ENCODE measurements around the gene COL25A1.

Gene COL25A1

DNA sequence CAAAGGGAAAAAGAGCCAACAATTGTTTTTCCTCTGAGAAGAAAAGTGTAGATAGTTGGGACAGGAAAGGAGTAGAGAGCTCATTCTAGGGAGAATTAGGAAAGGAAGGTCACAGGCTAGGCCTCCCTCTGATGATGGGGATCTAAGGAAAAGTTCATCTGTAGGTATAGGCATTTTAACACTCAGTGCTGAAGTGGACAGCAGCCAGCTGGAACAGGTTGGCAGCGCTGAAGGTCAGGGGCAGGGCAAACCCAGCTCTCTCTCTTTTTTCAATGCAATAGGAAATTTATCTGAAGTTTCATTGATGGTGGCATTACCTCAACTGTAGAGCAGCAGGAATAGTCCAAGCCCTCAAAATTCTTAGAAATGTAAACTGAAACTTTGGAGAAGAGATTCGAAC is 441.1 kb downstream of the COL25A1 start:
- H3K4me3 ChIP-seq (ENCODE audit: low read depth, low read length), result no peak overlapping the region
- no peak for DNase-seq (ENCODE audit: low read depth)

GRCh38 chr4:108854786-108855185 is 447.7 kb downstream of the COL25A1 start:
- H3K4me3 ChIP-seq (ENCODE audit: low read depth, low read length), result no peak overlapping the region
- no peak for DNase-seq (ENCODE audit: low read depth)

DNA sequence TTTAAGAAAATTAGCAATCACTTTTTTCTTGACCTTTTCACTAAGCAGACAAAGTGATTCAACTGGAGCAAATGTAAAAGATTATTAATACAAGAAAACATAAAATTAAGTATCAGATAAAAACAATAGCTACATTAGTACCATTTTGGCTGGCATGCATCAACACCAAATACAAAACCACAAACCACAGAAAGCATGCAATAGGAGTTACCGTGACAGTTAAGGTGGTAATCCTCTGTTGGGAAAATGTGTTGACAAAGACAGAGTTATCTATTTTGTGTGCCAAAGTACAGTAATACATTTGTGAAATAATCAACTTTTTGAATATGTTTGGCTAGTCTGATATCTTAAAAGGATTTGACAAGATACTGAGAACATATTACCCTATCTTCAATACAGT is 449.8 kb downstream of the COL25A1 start:
- H3K4me3 ChIP-seq (ENCODE audit: low read depth, low read length), result no peak overlapping the region
- no peak for DNase-seq (ENCODE audit: low read depth)

DNA sequence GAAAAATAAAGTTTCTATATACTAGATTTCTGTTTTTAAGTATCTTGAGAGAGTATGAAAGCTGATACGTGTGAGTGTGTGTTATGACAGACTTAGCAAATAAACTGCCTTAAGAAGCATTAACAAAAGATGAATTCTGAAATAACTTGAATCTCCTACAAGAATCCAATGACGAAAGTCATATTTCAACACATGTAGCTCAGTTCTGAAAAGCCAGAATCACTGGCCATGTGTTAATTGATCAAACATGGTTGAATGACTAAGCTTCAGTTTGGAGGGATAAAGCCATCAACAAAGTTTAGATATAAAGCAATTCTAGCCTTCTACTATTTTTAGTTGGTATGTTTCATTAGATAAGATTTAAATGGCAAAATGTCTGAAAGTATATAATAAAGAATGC is 451.1 kb downstream of the COL25A1 start:
- no peak overlapping the region for H3K4me3 ChIP-seq (ENCODE audit: low read depth, low read length)
- DNase-seq (ENCODE audit: low read depth), result no peak

- DNase-seq (ENCODE audit: low read depth), result no peak
- H3K4me3 ChIP-seq (ENCODE audit: low read depth, low read length), result no peak overlapping the region
These were observed 452.2 kb downstream of the COL25A1 start for GRCh38 chr4:108850219-108850649.

- no peak overlapping the region for H3K4me3 ChIP-seq (ENCODE audit: low read depth, low read length)
- DNase-seq (ENCODE audit: low read depth), result peak; percentile 36
These were observed 452.8 kb downstream of the COL25A1 start for GRCh38 chr4:108849611-108850168.

- DNase-seq (ENCODE audit: low read depth), result no peak
- H3K4me3 ChIP-seq (ENCODE audit: low read depth, low read length), result no peak overlapping the region
These were observed 455.9 kb downstream of the COL25A1 start for GRCh38 chr4:108846568-108846967.

- DNase-seq (ENCODE audit: low read depth), result no peak
- no peak overlapping the region for H3K4me3 ChIP-seq (ENCODE audit: low read depth, low read length)
These were observed 462.0 kb downstream of the COL25A1 start for GRCh38 chr4:108840426-108840975.

DNA sequence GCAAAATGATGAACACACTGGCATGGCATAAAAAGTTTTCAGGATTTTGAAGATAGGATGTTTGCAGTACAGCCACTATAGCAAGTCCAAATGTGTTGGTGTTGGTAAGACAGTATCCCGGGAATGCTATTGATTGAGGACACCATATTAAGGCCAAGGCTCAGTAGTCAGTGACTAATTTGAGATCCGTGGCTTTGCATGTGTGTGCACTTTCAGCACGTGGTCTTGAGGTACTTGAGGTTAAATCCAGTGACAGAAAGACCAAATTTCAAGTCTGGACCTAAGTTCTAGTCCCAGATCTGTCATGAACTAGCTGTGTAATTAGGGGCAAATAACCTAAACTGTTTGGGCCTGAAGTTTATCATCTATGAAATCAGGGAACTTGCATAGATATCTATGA is 463.1 kb downstream of the COL25A1 start:
- H3K4me3 ChIP-seq (ENCODE audit: low read depth, low read length), result no peak overlapping the region
- DNase-seq (ENCODE audit: low read depth), result no peak

GRCh38 chr4:108838451-108838850 is 464.0 kb downstream of the COL25A1 start:
- DNase-seq (ENCODE audit: low read depth), result no peak
- no peak overlapping the region for H3K4me3 ChIP-seq (ENCODE audit: low read depth, low read length)

DNA sequence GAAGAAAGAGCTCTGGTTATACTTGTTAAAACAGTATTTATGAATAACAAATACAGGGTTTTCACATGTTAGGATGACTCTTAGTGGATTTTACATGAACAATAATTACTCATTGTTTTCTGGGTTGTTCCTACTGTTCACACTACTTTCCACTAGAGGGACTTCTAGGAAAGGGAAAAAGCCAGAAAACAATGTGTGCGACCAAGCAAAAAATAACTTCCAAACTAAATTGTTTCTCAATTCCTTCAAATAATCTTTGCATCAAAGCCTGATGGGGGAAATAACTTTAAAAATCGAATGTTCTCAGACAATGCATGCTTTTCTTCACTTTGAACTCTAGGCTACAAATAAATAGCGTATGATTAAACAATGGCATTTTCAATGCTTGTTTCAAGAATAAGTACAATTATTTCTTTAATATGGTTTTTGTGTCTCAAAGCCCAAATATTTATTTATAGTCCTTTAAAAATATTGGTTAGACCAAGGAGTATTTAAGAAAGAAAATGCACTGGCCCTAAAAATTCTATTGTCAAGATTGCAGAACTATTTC is 467.5 kb downstream of the COL25A1 start:
- no peak for DNase-seq (ENCODE audit: low read depth)

DNA sequence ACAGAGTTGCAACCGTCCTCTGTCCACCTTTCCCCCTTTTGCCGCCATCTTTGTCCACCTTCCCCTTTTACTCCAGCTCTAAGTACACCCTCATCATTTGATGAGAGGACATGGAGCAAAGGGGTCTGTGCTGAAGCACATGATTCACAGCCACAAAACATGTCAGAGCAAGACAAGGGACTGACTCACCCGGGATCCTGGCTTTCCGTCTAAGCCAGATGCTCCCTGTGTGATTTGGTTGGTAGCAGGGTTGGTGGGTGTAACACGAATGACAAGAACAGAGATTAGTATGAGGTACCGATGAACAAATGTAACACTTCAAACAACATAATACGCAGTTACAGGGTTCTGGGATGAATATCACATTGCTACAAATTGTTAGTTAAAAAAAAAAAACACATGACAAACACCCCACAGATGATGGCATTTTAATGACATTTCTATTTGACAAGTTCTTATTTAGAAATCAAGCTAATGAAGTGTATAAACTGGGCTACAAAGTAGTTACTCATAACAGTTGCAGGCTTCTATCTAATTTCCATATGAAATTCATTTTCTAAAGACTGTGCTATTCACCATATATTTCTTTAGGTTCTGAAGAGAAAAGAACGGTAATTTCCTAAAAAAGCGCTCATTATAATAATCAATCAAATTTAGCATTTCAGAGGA is 468.2 kb downstream of the COL25A1 start:
- no peak overlapping the region for H3K4me3 ChIP-seq (ENCODE audit: low read depth, low read length)
- DNase-seq (ENCODE audit: low read depth), result peak; percentile 82

More for the DNA sequence above, 467.5 kb downstream of the COL25A1 start:
- no peak overlapping the region for H3K4me3 ChIP-seq (ENCODE audit: low read depth, low read length)

- H3K4me3 ChIP-seq (ENCODE audit: low read depth, low read length), result no peak overlapping the region
- no peak for DNase-seq (ENCODE audit: low read depth)
These were observed 469.4 kb downstream of the COL25A1 start for GRCh38 chr4:108833046-108833445.

DNA sequence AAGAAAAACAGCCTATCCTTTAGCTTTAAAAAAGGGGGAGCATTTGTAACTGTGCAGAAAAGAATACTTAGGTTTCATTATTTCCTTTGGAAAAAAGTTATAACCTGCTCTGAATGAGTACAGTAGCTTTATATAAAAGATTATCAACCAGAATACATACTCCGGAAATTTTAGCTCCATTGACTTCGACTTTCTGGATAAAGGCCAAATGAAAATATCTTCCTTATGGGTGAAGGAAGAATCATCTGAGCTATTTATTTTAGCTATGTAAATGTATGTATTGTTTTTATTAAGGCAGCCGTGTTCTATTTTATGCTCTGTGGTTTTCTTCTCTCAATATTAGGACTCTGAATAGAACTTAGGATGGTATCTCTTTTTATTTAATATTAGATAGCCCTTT is 470.6 kb downstream of the COL25A1 start:
- no peak overlapping the region for H3K4me3 ChIP-seq (ENCODE audit: low read depth, low read length)
- no peak for DNase-seq (ENCODE audit: low read depth)

- no peak for DNase-seq (ENCODE audit: low read depth)
These were observed 471.2 kb downstream of the COL25A1 start for GRCh38 chr4:108831291-108831690.

DNA sequence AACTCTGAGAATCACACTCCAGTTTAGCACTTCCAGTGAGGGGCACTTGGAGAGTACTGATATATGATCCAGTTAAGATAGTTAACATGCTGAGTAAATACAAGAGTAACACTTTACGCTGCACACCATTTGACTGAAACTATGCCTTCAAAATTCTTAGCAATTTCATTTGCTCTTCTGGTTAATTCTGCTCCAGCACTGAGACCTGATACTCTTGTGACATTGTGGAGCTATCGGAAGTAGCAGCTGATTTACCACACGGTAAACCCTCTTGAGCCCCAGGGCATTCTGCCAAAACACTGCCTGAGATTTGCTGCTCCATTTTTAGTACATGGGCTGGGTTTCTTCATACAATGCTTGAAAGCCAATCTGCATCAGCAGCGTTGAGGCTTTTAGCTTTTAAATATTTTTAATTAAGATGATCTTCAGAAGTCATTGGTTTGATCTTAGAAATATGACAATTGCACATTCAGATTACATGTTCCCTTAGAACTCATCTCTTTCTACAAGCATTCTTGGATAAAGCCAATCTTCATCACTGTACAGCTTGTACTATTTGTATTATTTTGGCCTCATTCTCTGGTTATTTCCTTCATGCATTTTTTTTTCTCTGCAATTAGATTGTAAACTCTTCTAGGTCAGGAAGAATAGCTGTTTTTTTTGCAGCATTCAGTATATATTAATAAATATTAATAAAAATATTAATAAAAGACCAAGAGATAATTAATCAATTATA is 471.8 kb downstream of the COL25A1 start:
- H3K4me3 ChIP-seq (ENCODE audit: low read depth, low read length), result no peak overlapping the region
- peak; percentile 64 for DNase-seq (ENCODE audit: low read depth)

More at GRCh38 chr4:108831291-108831690, 471.2 kb downstream of the COL25A1 start:
- H3K4me3 ChIP-seq (ENCODE audit: low read depth, low read length), result no peak overlapping the region

- no peak for DNase-seq (ENCODE audit: low read depth)
These were observed 472.4 kb downstream of the COL25A1 start for GRCh38 chr4:108829966-108830492.

GRCh38 chr4:108828620-108829019 is 473.8 kb downstream of the COL25A1 start:
- no peak for DNase-seq (ENCODE audit: low read depth)
- H3K4me3 ChIP-seq (ENCODE audit: low read depth, low read length), result no peak overlapping the region

More at GRCh38 chr4:108829966-108830492, 472.4 kb downstream of the COL25A1 start:
- no peak overlapping the region for H3K4me3 ChIP-seq (ENCODE audit: low read depth, low read length)

- H3K4me3 ChIP-seq (ENCODE audit: low read depth, low read length), result no peak overlapping the region
- no peak for DNase-seq (ENCODE audit: low read depth)
These were observed 476.7 kb downstream of the COL25A1 start for GRCh38 chr4:108825737-108826136.
